GM21737 (cell line): ENCODE data around the gene GRAP2.

Experiments
- ATAC-seq: cut with Tn5 transposase; IDR thresholded peaks from one replicate; pipeline ENCODE4 v1.9.1; 2021; ENCODE audit warnings: mild to moderate bottlenecking, moderate library complexity; ENCODE audit not compliant: unreplicated experiment

The GRAP2 gene

GRCh38 chr22:39923696-39924095, 22.8 kb downstream of the GRAP2 start:
- no peak for ATAC-seq

- ATAC-seq, result no peak
These were observed 23.4 kb downstream of the GRAP2 start for GRCh38 chr22:39924286-39924685.

- ATAC-seq, result no peak
These were observed 24.4 kb downstream of the GRAP2 start for GRCh38 chr22:39925273-39925672.

- no peak for ATAC-seq
These were observed 25.2 kb downstream of the GRAP2 start for GRCh38 chr22:39925909-39926679.

GRCh38 chr22:39926753-39927152, 25.9 kb downstream of the GRAP2 start:
- no peak for ATAC-seq

- ATAC-seq, result no peak
These were observed 26.7 kb downstream of the GRAP2 start for GRCh38 chr22:39927544-39927943.

- no peak for ATAC-seq
These were observed 27.9 kb downstream of the GRAP2 start for GRCh38 chr22:39928536-39929520.

- ATAC-seq, result no peak
These were observed 30.4 kb downstream of the GRAP2 start for GRCh38 chr22:39931251-39931650.

- no peak for ATAC-seq
These were observed 31.3 kb downstream of the GRAP2 start for GRCh38 chr22:39932166-39932565.

GRCh38 chr22:39932918-39933649, 32.2 kb downstream of the GRAP2 start:
- no peak for ATAC-seq

GRCh38 chr22:39933741-39934140, 32.9 kb downstream of the GRAP2 start:
- no peak for ATAC-seq

- no peak for ATAC-seq
These were observed 34.2 kb downstream of the GRAP2 start for GRCh38 chr22:39935116-39935515.

GRCh38 chr22:39935612-39936011, 34.7 kb downstream of the GRAP2 start:
- no peak for ATAC-seq

- no peak for ATAC-seq
These were observed 35.8 kb downstream of the GRAP2 start for GRCh38 chr22:39936523-39937145.

GRCh38 chr22:39937906-39938305, 37.0 kb downstream of the GRAP2 start:
- ATAC-seq, result no peak

- no peak for ATAC-seq
These were observed 37.7 kb downstream of the GRAP2 start for GRCh38 chr22:39938509-39939111.

GRCh38 chr22:39939830-39940229, 38.9 kb downstream of the GRAP2 start:
- ATAC-seq, result no peak

GRCh38 chr22:39940757-39941305, 39.9 kb downstream of the GRAP2 start:
- no peak for ATAC-seq

GRCh38 chr22:39941601-39942000, 40.7 kb downstream of the GRAP2 start:
- ATAC-seq, result no peak
